ENCODE results near the gene SFPQ.

Gene SFPQ

GRCh38 chr1:35136780-35137179 lies 56.2 kb downstream of the SFPQ start:
- H3K27ac Mint-ChIP-seq: no peak overlapping the region
- no peaks in the 10 kb centered on the region for H3K4me1 Mint-ChIP-seq
- H3K9me3 Mint-ChIP-seq: no peaks in the 10 kb centered on the region
- no peak for TF ChIP-seq CTCF (IDR thresholded peaks at IDR 0.05; ENCODE audit: unreplicated experiment in 3 of 3)
- no peaks in the 10 kb centered on the region for H3K36me3 Mint-ChIP-seq (ENCODE audit: low read depth)
- H3K4me3 Mint-ChIP-seq: no peak overlapping the region
- peaks cover 7% of the 10 kb centered on the region for H3K27me3 Mint-ChIP-seq (ENCODE audit: low read depth)
